ENCODE data around the gene TMEM51. TPM values are rescaled to one million over a fixed set of nuclear protein-coding genes. Genes with fewer than 3 reads are reported as not detected.

The TMEM51 gene
- total and polyA plus RNA-seq, 9 of the 15 experiments (the other 6 are each of a cell fraction or from before 2014, with no cell fraction given): 0.06 to 1.4 (median 0.58) TPM

DNA sequence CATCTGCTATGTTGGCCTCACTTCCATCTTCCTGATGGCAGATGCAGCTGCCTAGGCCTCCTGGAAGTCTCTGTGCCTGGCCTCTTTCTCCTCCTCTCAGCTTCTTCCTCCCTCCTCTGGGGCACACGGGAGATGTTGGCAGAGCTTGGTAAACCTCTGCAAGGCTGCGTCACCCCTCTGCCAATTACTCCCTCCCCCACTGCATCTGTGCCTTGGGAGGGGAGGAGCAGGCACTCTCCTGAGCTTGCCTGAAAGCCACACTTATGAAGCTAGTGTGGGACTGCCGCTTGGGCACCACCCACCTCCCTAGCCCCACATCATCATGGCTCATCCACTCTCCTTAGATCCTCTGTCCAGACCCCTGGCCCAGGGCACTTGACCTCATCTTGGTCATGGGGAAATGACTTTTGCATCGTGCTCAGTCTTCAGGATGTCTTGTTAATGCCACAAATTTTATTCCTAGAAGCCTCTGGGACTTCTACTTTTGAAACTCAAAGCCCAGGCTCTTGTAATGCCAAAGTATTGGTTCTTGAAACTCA, 7.3 kb upstream of the TMEM51 start (continued):
- no peak for TF ChIP-seq ETV5 (CRISPR knock-in tag; IDR thresholded peaks at IDR 0.05; ENCODE audit: low read depth)
- no peak for TF ChIP-seq THRAP3 (IDR thresholded peaks at IDR 0.05; ENCODE audit: borderline replicate concordance)
- no peak for TF ChIP-seq HDAC1 (IDR thresholded peaks at IDR 0.05)
- no peak for TF ChIP-seq SP1 (CRISPR knock-in tag; IDR thresholded peaks at IDR 0.05)
- no peak for TF ChIP-seq ZNF324 (CRISPR knock-in tag; IDR thresholded peaks at IDR 0.05)

- Histone ChIP-seq H3K4me1 (replicated peaks in 1 of 2; ENCODE audit: control insufficient read depth in 2 of 2, insufficient read depth in 2 of 2, low read length in 2 of 2) (no peaks in the 10 kb centered on the region), H4K20me1 (replicated peaks; ENCODE audit: control insufficient read depth, insufficient read depth, low read length) (no peaks in the 10 kb centered on the region), H3K36me3 (ENCODE audit: control insufficient read depth, insufficient read depth, low read length) (no peaks in the 10 kb centered on the region), H3K4me2 (ENCODE audit: insufficient read depth, low read length) (no peak overlapping the region), H3K27ac (ENCODE audit: extremely low read depth, low read depth, low read length) (no peak overlapping the region), H3K27me3 (ENCODE audit: control insufficient read depth in 2 of 2, insufficient read depth in 2 of 2, low read length in 2 of 2) (peaks cover 19 to 57% of the 10 kb centered on the region in 2 experiments), H3K9ac (ENCODE audit: insufficient read depth in 1 of 2, low read depth in 2 of 2, low read length in 2 of 2) (no peak overlapping the region), H3K9me3 (replicated peaks; ENCODE audit: control insufficient read depth, insufficient read depth, low read depth, low read length) (no peaks in the 10 kb centered on the region), H3K4me3 (no peak overlapping the region), H2AFZ (ENCODE audit: low read depth, low read length) (no peak overlapping the region), H3K79me2 (ENCODE audit: control insufficient read depth, insufficient read depth, low read length) (no peaks in the 10 kb centered on the region), H3K9me1 (ENCODE audit: control insufficient read depth, insufficient read depth, low read length) (no peaks in the 10 kb centered on the region)
- DNase-seq (ENCODE audit: extremely low read depth in 1 of 4, low spot score in 3 of 4) (no peak), FAIRE-seq (no peak), ATAC-seq (no peak)
- WGBS (ENCODE audit: insufficient coverage, low coverage, missing lambda C conversion rate): 0% methylated on average over 4 of the region's 4 CpGs
- no TSS peak for BruUV-seq (replicated peaks)
- intact Hi-C loops (cut with micrococcal nuclease): no loop called here
- ChIA-PET POLR2A (interaction anchor here (0.6 kb wide), 1 partner anchor 13 kb away, joined by 3 read pairs; no protein-coding TSS in a partner anchor), CTCF (ENCODE audit: low intra/inter-chr PET ratio) (no interaction called here)
- TF ChIP-seq GMEB1 (CRISPR knock-in tag; IDR thresholded peaks at IDR 0.05) (no peak), MEIS2 (IDR thresholded peaks at IDR 0.05; ENCODE audit: partially characterized antibody) (no peak), CBX5 (IDR thresholded peaks at IDR 0.05; ENCODE audit: borderline replicate concordance, low read depth) (no peak), ZNF133 (CRISPR knock-in tag; IDR thresholded peaks at IDR 0.05) (no peak), PRMT5 (CRISPR knock-in tag; IDR thresholded peaks at IDR 0.05) (no peak), THRB (CRISPR knock-in tag; conservative IDR thresholded peaks at IDR 0.05) (no peak), ZBTB2 (IDR thresholded peaks at IDR 0.05) (no peak), TCF7L2 (IDR thresholded peaks at IDR 0.05; ENCODE audit: low read depth, low read length) (no peak), LEF1 (IDR thresholded peaks at IDR 0.05) (no peak)
- TF ChIP-seq, protein P1, sequence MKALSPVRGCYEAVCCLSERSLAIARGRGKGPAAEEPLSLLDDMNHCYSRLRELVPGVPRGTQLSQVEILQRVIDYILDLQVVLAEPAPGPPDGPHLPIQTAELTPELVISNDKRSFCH (CRISPR knock-in tag; IDR thresholded peaks at IDR 0.05): no peak
- TF ChIP-seq, protein P1 (tag; IDR thresholded peaks at IDR 0.05): no peak
- in situ Hi-C loops (cut with MboI): no loop called here
Observed at GRCh38 chr1:15146971-15147376, 6.6 kb upstream of the TMEM51 start.
